Gastrocnemius medialis (tissue), 4 donors: ENCODE results near the gene RAB3A.

Experiments used
- POLR2A ChIP-seq, 2 donors: fragments of 450-650 bp; IDR thresholded peaks; one replicate each; pipeline ENCODE4 v1.6.1; 2017; ENCODE audit warnings: antibody characterized with exemption in 2 of 2, mild to moderate bottlenecking in 2 of 2, moderate library complexity in 2 of 2
- TF ChIP-seq, protein P1 (sequence below), 5 experiments: fragments of 450-650 bp in 3 of 5; fragments of 200-600 bp in 2 of 5; sonication (generic) in 2 of 5; IDR thresholded peaks in 4 of 5; conservative IDR thresholded peaks in 1 of 5; 1 replicate in 4 of 5; 2 replicates in 1 of 5; pipeline ENCODE4 v1.5.1; 2016 to 2019; ENCODE audit warnings: antibody characterized with exemption in 5 of 5, mild to moderate bottlenecking in 3 of 5, moderate library complexity in 3 of 5

DNA sequence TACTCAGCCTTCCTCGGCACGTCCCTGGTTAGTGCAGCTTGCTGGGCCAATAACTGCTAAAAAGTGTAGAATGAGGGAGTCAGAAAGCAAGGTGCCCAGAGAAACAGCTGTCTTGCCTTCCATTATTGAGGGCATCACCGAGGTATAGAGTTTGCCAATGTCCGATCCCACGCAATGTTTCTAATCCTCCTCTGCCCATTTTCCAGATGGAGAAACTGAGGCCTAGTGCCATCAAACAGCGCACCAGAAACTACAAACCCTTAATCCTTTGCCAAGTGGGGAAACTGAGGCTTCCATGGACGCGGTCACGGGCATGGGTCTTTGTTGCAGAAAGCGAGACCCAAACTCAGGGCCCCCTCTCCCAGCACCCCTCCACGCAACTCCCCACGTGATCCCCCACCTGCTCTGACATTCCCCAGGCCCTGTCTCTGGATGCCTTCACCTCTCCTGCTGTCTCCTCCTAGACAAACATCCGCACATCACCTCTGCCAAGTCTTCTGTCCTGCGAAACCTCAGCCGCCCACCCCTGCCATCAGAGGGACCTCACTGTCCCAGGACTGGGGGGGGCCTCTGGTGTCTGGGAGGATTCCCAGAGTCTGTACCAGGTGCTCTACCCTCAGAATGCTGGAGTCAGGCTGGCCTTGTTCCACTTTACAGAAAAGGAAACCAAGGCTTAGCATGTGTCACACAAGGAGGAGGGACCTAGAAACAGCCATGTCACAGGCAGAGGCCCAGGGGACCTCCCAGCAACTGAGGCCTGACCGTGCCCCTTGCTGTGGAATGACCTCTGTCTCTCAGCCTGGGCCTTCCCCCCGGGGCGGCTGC lies 23.3 kb upstream of the RAB3A start:
- TF ChIP-seq, protein P1, sequence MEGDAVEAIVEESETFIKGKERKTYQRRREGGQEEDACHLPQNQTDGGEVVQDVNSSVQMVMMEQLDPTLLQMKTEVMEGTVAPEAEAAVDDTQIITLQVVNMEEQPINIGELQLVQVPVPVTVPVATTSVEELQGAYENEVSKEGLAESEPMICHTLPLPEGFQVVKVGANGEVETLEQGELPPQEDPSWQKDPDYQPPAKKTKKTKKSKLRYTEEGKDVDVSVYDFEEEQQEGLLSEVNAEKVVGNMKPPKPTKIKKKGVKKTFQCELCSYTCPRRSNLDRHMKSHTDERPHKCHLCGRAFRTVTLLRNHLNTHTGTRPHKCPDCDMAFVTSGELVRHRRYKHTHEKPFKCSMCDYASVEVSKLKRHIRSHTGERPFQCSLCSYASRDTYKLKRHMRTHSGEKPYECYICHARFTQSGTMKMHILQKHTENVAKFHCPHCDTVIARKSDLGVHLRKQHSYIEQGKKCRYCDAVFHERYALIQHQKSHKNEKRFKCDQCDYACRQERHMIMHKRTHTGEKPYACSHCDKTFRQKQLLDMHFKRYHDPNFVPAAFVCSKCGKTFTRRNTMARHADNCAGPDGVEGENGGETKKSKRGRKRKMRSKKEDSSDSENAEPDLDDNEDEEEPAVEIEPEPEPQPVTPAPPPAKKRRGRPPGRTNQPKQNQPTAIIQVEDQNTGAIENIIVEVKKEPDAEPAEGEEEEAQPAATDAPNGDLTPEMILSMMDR (IDR thresholded peaks at IDR 0.05 in 4 of 5, conservative IDR thresholded peaks at IDR 0.05 in 1 of 5): no peak
- no peak for TF ChIP-seq POLR2A (IDR thresholded peaks at IDR 0.05)
